A549 (cell line): ENCODE measurements around the gene DYNC1LI2. TPM values are rescaled to one million over a fixed set of nuclear protein-coding genes. Genes with fewer than 3 reads are reported as not detected.

Source experiments
- ATAC-seq, 2 experiments: fragments of 200-7000 bp in 1 of 2; fragments of >200 bp in 1 of 2; cut with Nextera tagmentation in 1 of 2; cut with Tn5 transposase in 1 of 2; 3 replicates each; pipeline versions ENCODE4 v1.8.0 to v1.9.1; 2018 to 2020; ENCODE audit warnings: mild to moderate bottlenecking in 1 of 2, moderate library complexity in 1 of 2
- CTCF ChIA-PET: fragments of 300-600 bp; sonication (Branson Sonifier 250); formaldehyde crosslinking; extraction: SDS; loops from one replicate; lab custom pipeline; 2021; ENCODE audit warnings: antibody characterized with exemption, inconsistent platforms; lab: Yijun Ruan, JAX
- POLR2A ChIA-PET: fragments of 350-600 bp; formaldehyde crosslinking; extraction: SDS; loops from one replicate; lab custom pipeline; 2021; ENCODE audit warnings: antibody characterized with exemption, inconsistent platforms; lab: Yijun Ruan, JAX
- DNase-seq, 2 experiments: peaks; one replicate each; pipeline versions ENCODE4 v3.0.0 to v3.0.0-alpha.2; 2011 to 2016; ENCODE audit warnings: low read depth in 1 of 2, low spot score in 1 of 2
- FAIRE-seq: peaks from 2 replicates; lab custom pipeline; 2011; peaks lifted over from hg19 to GRCh38; lab: Jason Lieb, UNC
- H3K27ac ChIP-seq, 2 experiments: fragments of >200 bp; sonication (Bioruptor Twin); formaldehyde crosslinking; 3 replicates each; pipeline ENCODE4 v1.5.1; 2016 to 2017
- H3K4me1 ChIP-seq: fragments of >200 bp; sonication (Bioruptor Twin); formaldehyde crosslinking; 3 replicates; pipeline ENCODE4 v1.6.1; 2016
- H3K4me2 ChIP-seq: fragments of >200 bp; sonication (Bioruptor Twin); formaldehyde crosslinking; 3 replicates; pipeline ENCODE4 v1.6.1; 2016
- H3K4me3 ChIP-seq: fragments of >200 bp; sonication (Bioruptor Twin); formaldehyde crosslinking; 3 replicates; pipeline ENCODE4 v1.5.1; 2016
- H3K9me3 ChIP-seq: fragments of >200 bp; sonication (Bioruptor Twin); formaldehyde crosslinking; 3 replicates; pipeline ENCODE4 v1.6.1; 2016
- BCL3 ChIP-seq: fragments of >200 bp; sonication (Bioruptor Twin); formaldehyde crosslinking; IDR thresholded peaks from 3 replicates; pipeline ENCODE4 v1.6.1; 2016
- BHLHE40 ChIP-seq: IDR thresholded peaks from 2 replicates; pipeline ENCODE4 v1.6.1; 2012; ENCODE audit warnings: low read depth, low read length, inconsistent platforms
- CBX2 ChIP-seq: fragments of 200-600 bp; sonication (generic); IDR thresholded peaks from 2 replicates; pipeline ENCODE4 v1.6.1; 2016; ENCODE audit warnings: low read depth, mild to moderate bottlenecking, borderline replicate concordance
- CEBPB ChIP-seq, 2 experiments: fragments of >200 bp in 1 of 2; sonication (Bioruptor Twin) in 1 of 2; formaldehyde crosslinking in 1 of 2; IDR thresholded peaks; 2 replicates each; pipeline ENCODE4 v1.6.1; 2012 to 2016
- CHD2 ChIP-seq: fragments of 150-350 bp; IDR thresholded peaks from 2 replicates; pipeline ENCODE4 v1.6.1; 2014; ENCODE audit warnings: low read length; ENCODE audit not compliant: partially characterized antibody
- CTCF ChIP-seq: fragments of >200 bp; sonication (Bioruptor Twin); formaldehyde crosslinking; IDR thresholded peaks from 3 replicates; pipeline ENCODE4 v1.5.1; 2016
- EHF ChIP-seq: fragments of 250-450 bp; sonication (Bioruptor Pico); IDR thresholded peaks from 2 replicates; pipeline ENCODE4 v1.5.0; 2020; ENCODE audit warnings: mild to moderate bottlenecking
- ELK1 ChIP-seq: fragments of 150-350 bp; IDR thresholded peaks from 2 replicates; pipeline ENCODE4 v1.6.1; 2014; ENCODE audit warnings: low read depth, mild to moderate bottlenecking, low read length
- FOSL2 ChIP-seq, 2 experiments: fragments of 450-650 bp in 1 of 2; fragments of >200 bp in 1 of 2; sonication (Bioruptor Twin) in 1 of 2; formaldehyde crosslinking; IDR thresholded peaks; 2 replicates each; pipeline versions ENCODE4 v1.5.0 to v1.6.1; 2016 to 2020; ENCODE audit warnings: mild to moderate bottlenecking in 1 of 2, moderate library complexity in 1 of 2
- HEYL ChIP-seq: fragments of 250-450 bp; sonication (Bioruptor Pico); IDR thresholded peaks from 2 replicates; pipeline ENCODE4 v1.8.0; 2021; ENCODE audit warnings: mild to moderate bottlenecking, moderate library complexity
- HOXB5 ChIP-seq: fragments of 250-450 bp; sonication (Bioruptor Pico); IDR thresholded peaks from 2 replicates; pipeline ENCODE4 v1.5.0; 2020; ENCODE audit warnings: mild to moderate bottlenecking, moderate library complexity
- JUNB ChIP-seq: fragments of >200 bp; sonication (Bioruptor Twin); formaldehyde crosslinking; IDR thresholded peaks from 2 replicates; pipeline ENCODE4 v1.6.1; 2016
- KDM1A ChIP-seq: fragments of 200-600 bp; sonication (generic); IDR thresholded peaks from 2 replicates; pipeline ENCODE4 v1.6.1; 2016; ENCODE audit warnings: low read depth, mild to moderate bottlenecking
- MAFK ChIP-seq: fragments of 450-650 bp; IDR thresholded peaks from 2 replicates; pipeline ENCODE4 v1.6.1; 2014; ENCODE audit not compliant: partially characterized antibody
- MAX ChIP-seq: IDR thresholded peaks from 2 replicates; pipeline ENCODE4 v1.6.1; 2012
- NR3C1 ChIP-seq: fragments of >200 bp; sonication (Bioruptor Twin); formaldehyde crosslinking; IDR thresholded peaks from 3 replicates; pipeline ENCODE4 v1.6.1; 2017
- PHF8 ChIP-seq: fragments of 200-600 bp; sonication (generic); IDR thresholded peaks from 2 replicates; pipeline ENCODE4 v1.6.1; 2016; ENCODE audit warnings: low read depth, mild to moderate bottlenecking, antibody characterized with exemption, moderate library complexity, borderline replicate concordance
- RARB ChIP-seq: fragments of 250-450 bp; sonication (Bioruptor Pico); IDR thresholded peaks from 2 replicates; pipeline ENCODE4 v1.8.0; 2021; ENCODE audit warnings: mild to moderate bottlenecking, moderate library complexity
- RCOR1 ChIP-seq: fragments of 150-350 bp; IDR thresholded peaks from 2 replicates; pipeline ENCODE4 v1.6.1; 2014; ENCODE audit warnings: antibody characterized with exemption, low read length, low read depth
- SREBF2 ChIP-seq: fragments of 450-650 bp; IDR thresholded peaks from 2 replicates; pipeline ENCODE4 v1.6.1; 2014; ENCODE audit warnings: mild to moderate bottlenecking, moderate library complexity
- TFCP2L1 ChIP-seq: fragments of 250-450 bp; sonication (Bioruptor Pico); IDR thresholded peaks from 2 replicates; pipeline ENCODE4 v1.5.0; 2021; ENCODE audit warnings: mild to moderate bottlenecking
- TP53 ChIP-seq: fragments of 250-450 bp; sonication (Bioruptor Pico); IDR thresholded peaks from 2 replicates; pipeline ENCODE4 v1.5.0; 2021; ENCODE audit warnings: mild to moderate bottlenecking, moderate library complexity
- ZNF302 ChIP-seq: fragments of 250-450 bp; sonication (Bioruptor Pico); IDR thresholded peaks from 2 replicates; pipeline ENCODE4 v1.9.0; 2021; ENCODE audit warnings: inconsistent platforms, mild to moderate bottlenecking, moderate library complexity
- WGBS: methylation state at CpG from one replicate; pipeline ENCODE4 v1.1.6; 2017; ENCODE audit errors: missing lambda C conversion rate; 5-methylcytosine and 5-hydroxymethylcytosine counted together
- polyA plus RNA-seq, 4 experiments: library from polyadenylated mRNA; depleted of rRNA in 3 of 4; stranded (reverse); fragments of >200 nt; fragmentation: RNase III in 1 of 4; extraction: RNeasy Plus Mini Kit Qiagen cat#74134 plus additional on column Dnase treatment in 1 of 4; gene quantifications; 2 replicates in 3 of 4; 3 replicates in 1 of 4; pipeline ENCODE4 v1.2.3, GENCODE V29; 2011 to 2017
- TF ChIP-seq, protein P1 (sequence below): fragments of >200 bp; sonication (Bioruptor Twin); formaldehyde crosslinking; IDR thresholded peaks from 2 replicates; pipeline ENCODE4 v1.6.1; 2016
- TF ChIP-seq, protein P2 (sequence below): IDR thresholded peaks from 2 replicates; pipeline ENCODE4 v1.6.1; 2012

The DYNC1LI2 gene
- polyA plus RNA-seq, 2 of the 4 experiments (the other 2 are of a cell fraction), result 96.5 to 112 TPM

- no peak for TF ChIP-seq PHF8
- TF ChIP-seq HEYL (CRISPR knock-in tag), result no peak
Observed at GRCh38 chr16:66681676-66682075, 69.7 kb downstream of the DYNC1LI2 start (continued).

DNA sequence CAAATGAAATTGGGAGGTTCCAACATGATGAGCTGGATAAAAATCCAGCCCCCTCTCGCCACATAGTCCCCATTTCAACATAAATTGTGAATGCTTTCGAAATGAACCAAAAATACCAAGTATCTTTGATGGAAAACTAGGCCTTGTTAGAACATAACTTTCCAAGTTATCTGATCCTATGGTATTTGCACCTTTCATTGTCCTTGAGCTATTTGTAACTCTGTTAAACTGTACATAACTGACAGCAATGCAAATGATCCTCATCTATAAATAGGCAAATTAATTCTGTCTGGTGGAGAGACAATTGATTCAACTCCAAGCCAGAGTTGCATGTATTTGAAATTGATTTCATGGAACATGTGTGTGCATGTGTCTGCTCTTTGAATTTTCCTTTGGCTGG is 73.1 kb downstream of the DYNC1LI2 start:
- Histone ChIP-seq H3K9me3 (no peaks in the 10 kb centered on the region), H3K4me1 (no peaks in the 10 kb centered on the region), H3K4me2 (no peak overlapping the region), H3K27ac (no peak overlapping the region), H3K4me3 (no peak overlapping the region)
- FAIRE-seq (no peak), DNase-seq (no peak), ATAC-seq (no peak)
- CTCF ChIA-PET, result interaction anchor here (0.9 to 8.0 kb wide), 3 partner anchors 12 to 217 kb away, joined by 3 to 53 read pairs (median 3); no protein-coding TSS in a partner anchor
- POLR2A ChIA-PET, result interaction anchor here (0.5 kb wide), 1 partner anchor 63 kb away, joined by 8 read pairs; no protein-coding TSS in a partner anchor
- 95% methylated on average over 2 of the region's 2 CpGs for WGBS
- no peak for TF ChIP-seq CHD2
- TF ChIP-seq, protein P1, sequence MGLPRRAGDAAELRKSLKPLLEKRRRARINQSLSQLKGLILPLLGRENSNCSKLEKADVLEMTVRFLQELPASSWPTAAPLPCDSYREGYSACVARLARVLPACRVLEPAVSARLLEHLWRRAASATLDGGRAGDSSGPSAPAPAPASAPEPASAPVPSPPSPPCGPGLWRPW, result no peak
- TF ChIP-seq NR3C1, result no peak
- TF ChIP-seq CTCF, result no peak
- TF ChIP-seq CBX2, result no peak
- no peak for TF ChIP-seq HOXB5 (CRISPR knock-in tag)
- no peak for TF ChIP-seq ELK1
- no peak for TF ChIP-seq SREBF2
- TF ChIP-seq RCOR1, result no peak
- no peak for TF ChIP-seq BHLHE40
- no peak for TF ChIP-seq MAFK

GRCh38 chr16:66677836-66678235 is 73.6 kb downstream of the DYNC1LI2 start:
- H3K4me2 ChIP-seq, result no peak overlapping the region
- ATAC-seq (no peak), FAIRE-seq (no peak), DNase-seq (no peak)
- ChIA-PET POLR2A (no interaction called here), CTCF (interaction anchor here (0.7 to 8.0 kb wide), 6 partner anchors 12 to 218 kb away, joined by 3 to 53 read pairs (median 3); no protein-coding TSS in a partner anchor)
- H3K27ac ChIP-seq, result no peak overlapping the region
- no peaks in the 10 kb centered on the region for H3K4me1 ChIP-seq
- no peak for TF ChIP-seq TP53 (CRISPR knock-in tag)
- no peak for TF ChIP-seq RARB (CRISPR knock-in tag)
- no peak for TF ChIP-seq MAFK
- no peak for TF ChIP-seq MAX
- no peak for TF ChIP-seq CEBPB (IDR thresholded peaks at IDR 0.05)
- no peak for TF ChIP-seq FOSL2 (IDR thresholded peaks at IDR 0.05)
- TF ChIP-seq FOSL2 (CRISPR knock-in tag; IDR thresholded peaks at IDR 0.05), result no peak
- TF ChIP-seq CBX2, result no peak
- TF ChIP-seq EHF (CRISPR knock-in tag), result no peak
- no peak for TF ChIP-seq KDM1A
- TF ChIP-seq JUNB, result no peak
- no peak for TF ChIP-seq TFCP2L1
- no peak for TF ChIP-seq BCL3
- no peak for TF ChIP-seq HOXB5 (CRISPR knock-in tag)
- TF ChIP-seq, protein P2, sequence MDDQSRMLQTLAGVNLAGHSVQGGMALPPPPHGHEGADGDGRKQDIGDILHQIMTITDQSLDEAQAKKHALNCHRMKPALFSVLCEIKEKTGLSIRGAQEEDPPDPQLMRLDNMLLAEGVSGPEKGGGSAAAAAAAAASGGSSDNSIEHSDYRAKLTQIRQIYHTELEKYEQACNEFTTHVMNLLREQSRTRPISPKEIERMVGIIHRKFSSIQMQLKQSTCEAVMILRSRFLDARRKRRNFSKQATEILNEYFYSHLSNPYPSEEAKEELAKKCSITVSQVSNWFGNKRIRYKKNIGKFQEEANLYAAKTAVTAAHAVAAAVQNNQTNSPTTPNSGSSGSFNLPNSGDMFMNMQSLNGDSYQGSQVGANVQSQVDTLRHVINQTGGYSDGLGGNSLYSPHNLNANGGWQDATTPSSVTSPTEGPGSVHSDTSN, result no peak
- TF ChIP-seq ZNF302 (CRISPR knock-in tag), result no peak
- no peak overlapping the region for H3K4me3 ChIP-seq
- no peaks in the 10 kb centered on the region for H3K9me3 ChIP-seq
- WGBS, result 95% methylated on average over 6 of the region's 6 CpGs
